K562 (cell line): ENCODE results near the gene PIGL. TPM values are rescaled to one million over a fixed set of nuclear protein-coding genes. Genes with fewer than 3 reads are reported as not detected.

Experiments
- ATAC-seq: fragments of 200-7000 bp; cut with Tn5 transposase; 3 replicates; pipeline ENCODE4 v1.9.1; 2020; ENCODE audit warnings: moderate library complexity
- BruUV-seq: library from RNA; stranded (reverse); fragments of 400-500 nt; replicated peaks from 2 replicates; lab custom pipeline; 2021; lab: Mats Ljungman, UMichigan
- CTCF ChIA-PET: fragments of 300-600 bp; formaldehyde crosslinking; extraction: SDS; loops from one replicate; lab custom pipeline; 2021; ENCODE audit warnings: low intra/inter-chr PET ratio; lab: Yijun Ruan, JAX
- POLR2A ChIA-PET: fragments of 300-600, 350-650 bp; sonication (Branson Sonifier 250); formaldehyde crosslinking; extraction: SDS; loops from one replicate; lab custom pipeline; 2021; ENCODE audit warnings: antibody characterized with exemption, inconsistent platforms; lab: Yijun Ruan, JAX
- DNase-seq, 4 experiments: peaks; one replicate each; pipeline versions ENCODE4 v3.0.0 to v3.0.0-alpha.2; 2011 to 2018; ENCODE audit warnings: low spot score in 3 of 4, mixed read lengths in 3 of 4; ENCODE audit errors: extremely low read depth in 1 of 4
- FAIRE-seq: peaks from 2 replicates; lab custom pipeline; 2011; peaks lifted over from hg19 to GRCh38; lab: Jason Lieb, UNC
- H2AFZ ChIP-seq: 2 replicates; pipeline ENCODE4 v1.6.0; 2011; ENCODE audit warnings: low read depth, low read length, control low read depth, inconsistent platforms
- H3K27ac ChIP-seq: fragments of 200-600 bp; 3 replicates; pipeline ENCODE4 v1.8.0; 2011; ENCODE audit warnings: low read depth, mild to moderate bottlenecking, control low read depth, inconsistent platforms, low read length, moderate library complexity, mixed read lengths; ENCODE audit errors: extremely low read depth
- H3K27me3 ChIP-seq, 2 experiments: fragments of 300-600 bp in 1 of 2; 2 replicates in 1 of 2; 3 replicates in 1 of 2; pipeline versions ENCODE4 v1.6.0 to v1.8.0; 2011; ENCODE audit warnings: inconsistent platforms in 2 of 2, low read length in 2 of 2, mild to moderate bottlenecking in 1 of 2, mixed read lengths in 1 of 2, moderate library complexity in 1 of 2; ENCODE audit not compliant: control insufficient read depth in 2 of 2, insufficient read depth in 2 of 2
- H3K36me3 ChIP-seq: fragments of 300-600 bp; 3 replicates; pipeline ENCODE4 v1.8.0; 2011; ENCODE audit warnings: mild to moderate bottlenecking, low read length, inconsistent platforms; ENCODE audit not compliant: control insufficient read depth, insufficient read depth
- H3K4me1 ChIP-seq, 2 experiments: fragments of 200-600 bp in 1 of 2; replicated peaks in 1 of 2; 2 replicates in 1 of 2; 3 replicates in 1 of 2; pipeline versions ENCODE4 v1.5.1 to v1.8.0; 2011; ENCODE audit warnings: inconsistent platforms in 2 of 2, low read length in 2 of 2, mild to moderate bottlenecking in 1 of 2, mixed read lengths in 1 of 2, moderate library complexity in 1 of 2; ENCODE audit not compliant: control insufficient read depth in 2 of 2, insufficient read depth in 2 of 2
- H3K4me2 ChIP-seq: 2 replicates; pipeline ENCODE4 v1.6.1; 2011; ENCODE audit warnings: low read length, control low read depth, inconsistent platforms, mixed read lengths; ENCODE audit not compliant: insufficient read depth
- H3K4me3 ChIP-seq: fragments of 200-600 bp; sonication (generic), shearing (Covaris generic); 2 replicates; pipeline ENCODE4 v1.5.1; 2016; ENCODE audit warnings: control low read depth, inconsistent platforms
- H3K79me2 ChIP-seq: fragments of 200-600 bp; 3 replicates; pipeline ENCODE4 v1.8.0; 2011; ENCODE audit warnings: low read length, inconsistent platforms; ENCODE audit not compliant: control insufficient read depth, insufficient read depth
- H3K9ac ChIP-seq, 2 experiments: 2 replicates each; pipeline versions ENCODE4 v1.6.0 to v1.6.1; 2011; ENCODE audit warnings: low read depth in 2 of 2, low read length in 2 of 2, control low read depth in 1 of 2, inconsistent platforms in 1 of 2, mild to moderate bottlenecking in 1 of 2, mixed read lengths in 1 of 2; ENCODE audit not compliant: insufficient read depth in 1 of 2
- H3K9me1 ChIP-seq: one replicate; pipeline ENCODE4 v1.6.0; 2011; ENCODE audit warnings: inconsistent platforms, mild to moderate bottlenecking, low read length, moderate library complexity; ENCODE audit not compliant: control insufficient read depth, insufficient read depth
- H3K9me3 ChIP-seq: replicated peaks from 2 replicates; pipeline ENCODE4 v1.5.1; 2011; ENCODE audit warnings: low read depth, low read length, inconsistent platforms; ENCODE audit not compliant: control insufficient read depth, insufficient read depth
- H4K20me1 ChIP-seq: replicated peaks from 2 replicates; pipeline ENCODE4 v1.6.1; 2011; ENCODE audit warnings: low read length, inconsistent platforms, mixed read lengths; ENCODE audit not compliant: control insufficient read depth, insufficient read depth
- CHD4 ChIP-seq: fragments of 200-600 bp; sonication (generic); IDR thresholded peaks from 3 replicates; pipeline ENCODE4 v1.6.1; 2012; ENCODE audit warnings: low read depth, mild to moderate bottlenecking, mixed read lengths, low read length, inconsistent platforms; ENCODE audit not compliant: insufficient read depth, insufficient replicate concordance, poor library complexity, severe bottlenecking
- HMG20A ChIP-seq: fragments of 450-650 bp; formaldehyde crosslinking; conservative IDR thresholded peaks from 2 replicates; pipeline ENCODE4 v1.4.0; 2020; ENCODE audit warnings: mild to moderate bottlenecking, mixed read lengths
- LEF1 ChIP-seq: fragments of 450-650 bp; IDR thresholded peaks from 2 replicates; pipeline ENCODE4 v1.6.1; 2016; ENCODE audit warnings: mild to moderate bottlenecking
- ZMIZ1 ChIP-seq, 2 experiments: fragments of 150-350 bp in 1 of 2; IDR thresholded peaks; 2 replicates each; pipeline ENCODE4 v1.6.1; 2012 to 2016; ENCODE audit warnings: low read depth in 2 of 2, low read length in 2 of 2, mild to moderate bottlenecking in 1 of 2, moderate library complexity in 1 of 2
- ZNF695 ChIP-seq: fragments of 450-650 bp; formaldehyde crosslinking; IDR thresholded peaks from 2 replicates; pipeline ENCODE4 v1.4.0; 2020; ENCODE audit warnings: mild to moderate bottlenecking, moderate library complexity
- WGBS: fragments of 100-300 bp; shearing (Covaris generic); methylation state at CpG from one replicate; pipeline ENCODE4 v1.1.6; 2016; ENCODE audit warnings: low coverage, mixed read lengths; ENCODE audit not compliant: insufficient coverage; ENCODE audit errors: missing lambda C conversion rate; 5-methylcytosine and 5-hydroxymethylcytosine counted together
- in situ Hi-C: fragments of 300-500 bp; cut with MboI; formaldehyde crosslinking; loops from 4 replicates; pipeline ENCODE4 v1.15.0; 2018; ENCODE audit warnings: inconsistent platforms, mixed read lengths
- intact Hi-C: fragments of 100-400 bp; cut with micrococcal nuclease; formaldehyde crosslinking; loops from 2 replicates; pipeline ENCODE4 v1.14.2; 2022
- polyA plus RNA-seq, 8 experiments: library from polyadenylated mRNA; depleted of rRNA in 4 of 8; stranded (reverse) in 5 of 8; unstranded in 3 of 8; fragments of >200 nt; fragmentation: Nextera tagmentation in 2 of 8; fragmentation: Illumina TruSeq in 1 of 8; extraction: Ambion mirVana in 2 of 8; extraction: Trizol in 1 of 8; gene quantifications; 2 replicates each; pipeline versions ENCODE4 v1.2.1 to v1.2.3, GENCODE V29; 2011 to 2014; ENCODE audit warnings: inconsistent platforms in 1 of 8, missing spikeins in 1 of 8
- total RNA-seq, 7 experiments: library from RNA; depleted of rRNA in 6 of 7; stranded (reverse); fragments of >200 nt in 6 of 7; fragmentation: Illumina TruSeq in 2 of 7; extraction: Trizol in 2 of 7; gene quantifications; 2 replicates each; pipeline versions ENCODE4 v1.2.1 to v1.2.3, GENCODE V29; 2011 to 2021; ENCODE audit warnings: low replicate concordance in 1 of 7
- TF ChIP-seq, protein P1 (sequence below): fragments of 200-800 bp; sonication (Bioruptor generic); IDR thresholded peaks from 2 replicates; pipeline ENCODE4 v1.6.1; 2017; ENCODE audit warnings: missing genetic modification characterization, missing compliant biosample characterization
- TF ChIP-seq, protein P2 (sequence below): sonication (generic); formaldehyde crosslinking; IDR thresholded peaks from 2 replicates; pipeline ENCODE4 v1.8.0; 2022; ENCODE audit warnings: missing genetic modification reagents, mild to moderate bottlenecking, borderline replicate concordance
- TF ChIP-seq, protein P3 (sequence below): fragments of 250-450 bp; sonication (Bioruptor Pico); IDR thresholded peaks from 2 replicates; pipeline ENCODE4 v1.4.0; 2020; ENCODE audit warnings: mild to moderate bottlenecking, moderate library complexity

Gene PIGL
- total and polyA plus RNA-seq, 9 of the 15 experiments (the other 6 are each of a cell fraction or from before 2014, with no cell fraction given), result 19.9 to 55.3 (median 29.6) TPM

GRCh38 chr17:16262201-16262600 is 45.2 kb downstream of the PIGL start:
- DNase-seq (no peak), ATAC-seq (no peak), FAIRE-seq (no peak)
- H3K9me3 ChIP-seq, result no peaks in the 10 kb centered on the region
- H3K27me3 ChIP-seq, result no peaks in the 10 kb centered on the region
- no peak overlapping the region for H2AFZ ChIP-seq
- H3K9me1 ChIP-seq, result no peaks in the 10 kb centered on the region
- no TSS peak for BruUV-seq
- no peak overlapping the region for H3K4me3 ChIP-seq
- no peak overlapping the region for H3K9ac ChIP-seq
- H3K36me3 ChIP-seq, result no peaks in the 10 kb centered on the region
- no peaks in the 10 kb centered on the region; a peak in 1 of 5 replicates for H3K4me1 ChIP-seq
- no peak overlapping the region for H3K4me2 ChIP-seq
- in situ Hi-C loops, result no loop called here
- intact Hi-C loops, result no loop called here
- H3K27ac ChIP-seq, result no peak overlapping the region
- ChIA-PET CTCF (no interaction called here), POLR2A (interaction anchor here (0.9 kb wide), 1 partner anchor 24 kb away, joined by 3 read pairs; no protein-coding TSS in a partner anchor)
- H3K79me2 ChIP-seq, result no peaks in the 10 kb centered on the region
- 92% methylated on average over 3 of the region's 4 CpGs for WGBS
- no peaks in the 10 kb centered on the region for H4K20me1 ChIP-seq
- TF ChIP-seq ZNF695, result no peak
- TF ChIP-seq, protein P1, sequence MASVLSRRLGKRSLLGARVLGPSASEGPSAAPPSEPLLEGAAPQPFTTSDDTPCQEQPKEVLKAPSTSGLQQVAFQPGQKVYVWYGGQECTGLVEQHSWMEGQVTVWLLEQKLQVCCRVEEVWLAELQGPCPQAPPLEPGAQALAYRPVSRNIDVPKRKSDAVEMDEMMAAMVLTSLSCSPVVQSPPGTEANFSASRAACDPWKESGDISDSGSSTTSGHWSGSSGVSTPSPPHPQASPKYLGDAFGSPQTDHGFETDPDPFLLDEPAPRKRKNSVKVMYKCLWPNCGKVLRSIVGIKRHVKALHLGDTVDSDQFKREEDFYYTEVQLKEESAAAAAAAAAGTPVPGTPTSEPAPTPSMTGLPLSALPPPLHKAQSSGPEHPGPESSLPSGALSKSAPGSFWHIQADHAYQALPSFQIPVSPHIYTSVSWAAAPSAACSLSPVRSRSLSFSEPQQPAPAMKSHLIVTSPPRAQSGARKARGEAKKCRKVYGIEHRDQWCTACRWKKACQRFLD (CRISPR knock-in tag), result no peak
- no peak for TF ChIP-seq HMG20A (CRISPR knock-in tag)
- no peak for TF ChIP-seq CHD4
- TF ChIP-seq LEF1, result no peak
- no peak for TF ChIP-seq ZMIZ1 (IDR thresholded peaks at IDR 0.05; ENCODE audit: low read depth in 2 of 2, low read length in 2 of 2)
- TF ChIP-seq, protein P2, sequence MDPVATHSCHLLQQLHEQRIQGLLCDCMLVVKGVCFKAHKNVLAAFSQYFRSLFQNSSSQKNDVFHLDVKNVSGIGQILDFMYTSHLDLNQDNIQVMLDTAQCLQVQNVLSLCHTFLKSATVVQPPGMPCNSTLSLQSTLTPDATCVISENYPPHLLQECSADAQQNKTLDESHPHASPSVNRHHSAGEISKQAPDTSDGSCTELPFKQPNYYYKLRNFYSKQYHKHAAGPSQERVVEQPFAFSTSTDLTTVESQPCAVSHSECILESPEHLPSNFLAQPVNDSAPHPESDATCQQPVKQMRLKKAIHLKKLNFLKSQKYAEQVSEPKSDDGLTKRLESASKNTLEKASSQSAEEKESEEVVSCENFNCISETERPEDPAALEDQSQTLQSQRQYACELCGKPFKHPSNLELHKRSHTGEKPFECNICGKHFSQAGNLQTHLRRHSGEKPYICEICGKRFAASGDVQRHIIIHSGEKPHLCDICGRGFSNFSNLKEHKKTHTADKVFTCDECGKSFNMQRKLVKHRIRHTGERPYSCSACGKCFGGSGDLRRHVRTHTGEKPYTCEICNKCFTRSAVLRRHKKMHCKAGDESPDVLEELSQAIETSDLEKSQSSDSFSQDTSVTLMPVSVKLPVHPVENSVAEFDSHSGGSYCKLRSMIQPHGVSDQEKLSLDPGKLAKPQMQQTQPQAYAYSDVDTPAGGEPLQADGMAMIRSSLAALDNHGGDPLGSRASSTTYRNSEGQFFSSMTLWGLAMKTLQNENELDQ (CRISPR knock-in tag), result no peak
- TF ChIP-seq, protein P3, sequence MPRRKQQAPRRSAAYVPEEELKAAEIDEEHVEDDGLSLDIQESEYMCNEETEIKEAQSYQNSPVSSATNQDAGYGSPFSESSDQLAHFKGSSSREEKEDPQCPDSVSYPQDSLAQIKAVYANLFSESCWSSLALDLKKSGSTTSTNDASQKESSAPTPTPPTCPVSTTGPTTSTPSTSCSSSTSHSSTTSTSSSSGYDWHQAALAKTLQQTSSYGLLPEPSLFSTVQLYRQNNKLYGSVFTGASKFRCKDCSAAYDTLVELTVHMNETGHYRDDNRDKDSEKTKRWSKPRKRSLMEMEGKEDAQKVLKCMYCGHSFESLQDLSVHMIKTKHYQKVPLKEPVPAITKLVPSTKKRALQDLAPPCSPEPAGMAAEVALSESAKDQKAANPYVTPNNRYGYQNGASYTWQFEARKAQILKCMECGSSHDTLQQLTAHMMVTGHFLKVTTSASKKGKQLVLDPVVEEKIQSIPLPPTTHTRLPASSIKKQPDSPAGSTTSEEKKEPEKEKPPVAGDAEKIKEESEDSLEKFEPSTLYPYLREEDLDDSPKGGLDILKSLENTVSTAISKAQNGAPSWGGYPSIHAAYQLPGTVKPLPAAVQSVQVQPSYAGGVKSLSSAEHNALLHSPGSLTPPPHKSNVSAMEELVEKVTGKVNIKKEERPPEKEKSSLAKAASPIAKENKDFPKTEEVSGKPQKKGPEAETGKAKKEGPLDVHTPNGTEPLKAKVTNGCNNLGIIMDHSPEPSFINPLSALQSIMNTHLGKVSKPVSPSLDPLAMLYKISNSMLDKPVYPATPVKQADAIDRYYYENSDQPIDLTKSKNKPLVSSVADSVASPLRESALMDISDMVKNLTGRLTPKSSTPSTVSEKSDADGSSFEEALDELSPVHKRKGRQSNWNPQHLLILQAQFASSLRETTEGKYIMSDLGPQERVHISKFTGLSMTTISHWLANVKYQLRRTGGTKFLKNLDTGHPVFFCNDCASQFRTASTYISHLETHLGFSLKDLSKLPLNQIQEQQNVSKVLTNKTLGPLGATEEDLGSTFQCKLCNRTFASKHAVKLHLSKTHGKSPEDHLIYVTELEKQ (CRISPR knock-in tag), result no peak
